ENCODE results near the gene FLOT2. TPM values are rescaled to one million over a fixed set of nuclear protein-coding genes. Genes with fewer than 3 reads are reported as not detected.

FLOT2 gene
- total and polyA plus RNA-seq, 3 experiments from 2014 or later, result 113 to 268 (median 115) TPM

DNA sequence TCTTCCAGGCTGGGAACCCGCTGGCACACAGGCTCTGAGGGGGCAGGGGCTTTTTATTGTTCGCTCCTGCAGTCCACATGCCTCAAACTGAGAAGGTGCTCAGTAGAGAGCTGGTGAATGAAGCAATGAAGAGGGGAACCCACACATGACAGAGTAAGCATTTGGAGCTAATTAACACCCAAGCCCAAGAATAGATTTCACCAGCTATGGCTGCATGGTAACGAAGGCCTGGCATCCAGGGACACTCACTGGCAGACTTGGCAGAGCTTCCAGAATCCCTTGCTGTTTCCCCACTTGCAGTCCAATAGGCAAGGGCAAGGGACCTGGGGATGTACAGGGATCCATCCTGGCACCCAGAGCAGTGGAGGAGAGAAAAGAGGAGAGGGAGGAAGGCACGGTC lies 12.2 kb downstream of the FLOT2 start:
- H3K9me3 ChIP-seq (ENCODE audit: low read length), result no peaks in the 10 kb centered on the region
- H3K27me3 Mint-ChIP-seq, result no peaks in the 10 kb centered on the region

GRCh38 chr17:28883967-28884702 lies 13.4 kb downstream of the FLOT2 start:
- Mint-ChIP-seq H3K9me3 (no peaks in the 10 kb centered on the region), H3K4me3 (no peak overlapping the region), H3K4me1 (peaks cover 7 to 23% (median 13%) of the 10 kb centered on the region in 3 donors), H3K27me3 (peaks cover 0 to 1% of the 10 kb centered on the region in 2 donors), H3K36me3 (peaks cover 6 to 87% (median 12%) of the 10 kb centered on the region in 3 donors), H3K27ac (peak overlapping the region in 2 of 8 donors; percentile 39 to 90)
- no peak overlapping the region for H3K27ac ChIP-seq (ENCODE audit: low read depth, low read length)
- DNase-seq, result no peak
- H3K27me3 ChIP-seq (ENCODE audit: insufficient read depth, low read length, poor library complexity, severe bottlenecking), result no peaks in the 10 kb centered on the region
- ChIA-PET POLR2A (no interaction called here), CTCF (interaction anchor here (0.9 to 1.4 kb wide), 3 partner anchors 12 to 157 kb away, joined by 3 to 4 read pairs (median 3); no protein-coding TSS in a partner anchor)
- H3K36me3 ChIP-seq (ENCODE audit: insufficient read depth, low read length), result peaks cover 79% of the 10 kb centered on the region
- H3K4me1 ChIP-seq (ENCODE audit: insufficient read depth, low read length), result no peaks in the 10 kb centered on the region
- no peak overlapping the region for H3K4me3 ChIP-seq (ENCODE audit: low read length)
- H3K9me3 ChIP-seq (ENCODE audit: low read length), result no peaks in the 10 kb centered on the region

More for the DNA sequence above, 12.2 kb downstream of the FLOT2 start:
- Mint-ChIP-seq H3K36me3 (peaks cover 2 to 80% (median 8%) of the 10 kb centered on the region in 3 donors), H3K4me3 (no peak overlapping the region), H3K27ac (peak overlapping the region in 4 of 8 donors; percentile 66 to 88 (median 73)), H3K9me3 (no peaks in the 10 kb centered on the region), H3K4me1 (peaks cover 10 to 29% (median 17%) of the 10 kb centered on the region in 3 donors)
- POLR2A ChIA-PET, result no interaction called here
- H3K27me3 ChIP-seq (ENCODE audit: insufficient read depth, low read length, poor library complexity, severe bottlenecking), result no peaks in the 10 kb centered on the region
- H3K4me3 ChIP-seq (ENCODE audit: low read length), result no peak overlapping the region
- H3K27ac ChIP-seq (ENCODE audit: low read depth, low read length), result no peak overlapping the region
- CTCF ChIA-PET, result interaction anchor here (1.3 kb wide), 1 partner anchor 17 kb away, joined by 3 read pairs; no protein-coding TSS in a partner anchor
- no peak for DNase-seq
- peaks cover 7% of the 10 kb centered on the region for H3K4me1 ChIP-seq (ENCODE audit: insufficient read depth, low read length)
- peaks cover 67% of the 10 kb centered on the region for H3K36me3 ChIP-seq (ENCODE audit: insufficient read depth, low read length)

GRCh38 chr17:28882154-28882895 lies 15.2 kb downstream of the FLOT2 start:
- H3K9me3 Mint-ChIP-seq, result no peaks in the 10 kb centered on the region
- Histone ChIP-seq H3K4me3 (ENCODE audit: low read length) (no peak overlapping the region), H3K4me1 (ENCODE audit: insufficient read depth, low read length) (no peaks in the 10 kb centered on the region), H3K27ac (ENCODE audit: low read depth, low read length) (no peak overlapping the region), H3K36me3 (ENCODE audit: insufficient read depth, low read length) (peaks cover 75% of the 10 kb centered on the region), H3K9me3 (ENCODE audit: low read length) (no peaks in the 10 kb centered on the region), H3K27me3 (ENCODE audit: insufficient read depth, low read length, poor library complexity, severe bottlenecking) (no peaks in the 10 kb centered on the region)
- no peak overlapping the region for H3K4me3 Mint-ChIP-seq
- H3K4me1 Mint-ChIP-seq, result peaks cover 6 to 20% (median 8%) of the 10 kb centered on the region in 3 donors
- DNase-seq, result no peak
- CTCF ChIA-PET, result interaction anchor here (1.2 kb wide), 2 partner anchors 20 to 35 kb away, joined by 3 to 4 read pairs; no protein-coding TSS in a partner anchor
- H3K27ac Mint-ChIP-seq, result peak overlapping the region in 1 of 8 donors; percentile 17
- H3K36me3 Mint-ChIP-seq, result peaks cover 14 to 87% (median 17%) of the 10 kb centered on the region in 3 donors
- POLR2A ChIA-PET, result no interaction called here
- H3K27me3 Mint-ChIP-seq, result peaks cover 0 to 1% of the 10 kb centered on the region in 2 donors

GRCh38 chr17:28881533-28882056 lies 15.9 kb downstream of the FLOT2 start:
- Histone ChIP-seq H3K27ac (ENCODE audit: low read depth, low read length) (no peak overlapping the region), H3K9me3 (ENCODE audit: low read length) (no peaks in the 10 kb centered on the region), H3K4me3 (ENCODE audit: low read length) (no peak overlapping the region), H3K4me1 (ENCODE audit: insufficient read depth, low read length) (no peaks in the 10 kb centered on the region), H3K36me3 (ENCODE audit: insufficient read depth, low read length) (peaks cover 68% of the 10 kb centered on the region), H3K27me3 (ENCODE audit: insufficient read depth, low read length, poor library complexity, severe bottlenecking) (no peaks in the 10 kb centered on the region)
- Mint-ChIP-seq H3K4me3 (no peak overlapping the region), H3K36me3 (peaks cover 14 to 84% (median 17%) of the 10 kb centered on the region in 3 donors), H3K4me1 (peaks cover 4 to 17% (median 8%) of the 10 kb centered on the region in 3 donors), H3K27ac (peak overlapping the region in 1 of 8 donors; percentile 17), H3K9me3 (no peaks in the 10 kb centered on the region), H3K27me3 (peaks cover 0 to 1% of the 10 kb centered on the region in 2 donors)
- ChIA-PET POLR2A (no interaction called here), CTCF (interaction anchor here (1.2 to 1.5 kb wide), 3 partner anchors 15 to 36 kb away, joined by 3 to 4 read pairs (median 3); no protein-coding TSS in a partner anchor)
- no peak for DNase-seq

DNA sequence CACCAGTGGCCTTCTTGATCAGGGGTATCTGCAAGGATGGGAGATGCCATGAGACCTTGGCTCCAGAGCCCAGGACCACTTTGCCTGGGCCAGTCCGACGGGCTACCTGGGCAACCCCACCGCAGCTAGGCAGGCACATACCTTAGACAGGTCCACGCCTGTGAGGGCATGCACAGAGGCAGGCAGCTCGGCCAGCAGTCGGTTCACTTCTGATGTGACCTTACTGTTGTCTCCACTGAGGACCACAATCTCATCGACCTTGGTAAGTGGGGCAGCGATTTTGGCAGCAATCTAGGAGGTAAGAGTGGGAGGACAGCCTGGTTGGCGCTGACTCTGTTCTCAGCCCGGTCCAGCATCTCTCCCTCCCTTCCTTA lies 17.0 kb downstream of the FLOT2 start:
- Histone ChIP-seq H3K9me3 (ENCODE audit: low read length) (no peaks in the 10 kb centered on the region), H3K27ac (ENCODE audit: low read depth, low read length) (no peak overlapping the region), H3K36me3 (ENCODE audit: insufficient read depth, low read length) (peaks cover 62% of the 10 kb centered on the region), H3K4me3 (ENCODE audit: low read length) (no peak overlapping the region), H3K4me1 (ENCODE audit: insufficient read depth, low read length) (no peaks in the 10 kb centered on the region), H3K27me3 (ENCODE audit: insufficient read depth, low read length, poor library complexity, severe bottlenecking) (no peaks in the 10 kb centered on the region)
- Mint-ChIP-seq H3K4me1 (peaks cover 4 to 11% (median 8%) of the 10 kb centered on the region in 3 donors), H3K9me3 (no peaks in the 10 kb centered on the region), H3K27me3 (peaks cover 0 to 1% of the 10 kb centered on the region in 2 donors), H3K27ac (peak overlapping the region in 1 of 8 donors; percentile 77), H3K36me3 (peaks cover 14 to 77% (median 17%) of the 10 kb centered on the region in 3 donors), H3K4me3 (no peak overlapping the region)
- DNase-seq, result no peak
- ChIA-PET CTCF (interaction anchor here (1.5 kb wide), 1 partner anchor 16 kb away, joined by 3 read pairs; no protein-coding TSS in a partner anchor), POLR2A (no interaction called here)

- Histone ChIP-seq H3K36me3 (ENCODE audit: insufficient read depth, low read length) (peaks cover 57% of the 10 kb centered on the region), H3K27me3 (ENCODE audit: insufficient read depth, low read length, poor library complexity, severe bottlenecking) (no peaks in the 10 kb centered on the region), H3K4me1 (ENCODE audit: insufficient read depth, low read length) (no peaks in the 10 kb centered on the region), H3K4me3 (ENCODE audit: low read length) (no peak overlapping the region), H3K9me3 (ENCODE audit: low read length) (no peaks in the 10 kb centered on the region), H3K27ac (ENCODE audit: low read depth, low read length) (no peak overlapping the region)
- peak overlapping the region in 3 of 8 donors; percentile 21 to 66 (median 58) for H3K27ac Mint-ChIP-seq
- peaks cover 2 to 6% (median 2%) of the 10 kb centered on the region in 3 donors for H3K4me1 Mint-ChIP-seq
- H3K36me3 Mint-ChIP-seq, result peaks cover 11 to 72% (median 14%) of the 10 kb centered on the region in 3 donors
- ChIA-PET CTCF (interaction anchor here (0.5 to 1.5 kb wide), 2 partner anchors 17 to 500 kb away, joined by 3 read pairs; no protein-coding TSS in a partner anchor), POLR2A (no interaction called here)
- no peak for DNase-seq
- H3K27me3 Mint-ChIP-seq, result peaks cover 0 to 1% of the 10 kb centered on the region in 2 donors
- no peaks in the 10 kb centered on the region for H3K9me3 Mint-ChIP-seq
- no peak overlapping the region for H3K4me3 Mint-ChIP-seq
Observed at GRCh38 chr17:28879886-28880571, 17.5 kb downstream of the FLOT2 start.

DNA sequence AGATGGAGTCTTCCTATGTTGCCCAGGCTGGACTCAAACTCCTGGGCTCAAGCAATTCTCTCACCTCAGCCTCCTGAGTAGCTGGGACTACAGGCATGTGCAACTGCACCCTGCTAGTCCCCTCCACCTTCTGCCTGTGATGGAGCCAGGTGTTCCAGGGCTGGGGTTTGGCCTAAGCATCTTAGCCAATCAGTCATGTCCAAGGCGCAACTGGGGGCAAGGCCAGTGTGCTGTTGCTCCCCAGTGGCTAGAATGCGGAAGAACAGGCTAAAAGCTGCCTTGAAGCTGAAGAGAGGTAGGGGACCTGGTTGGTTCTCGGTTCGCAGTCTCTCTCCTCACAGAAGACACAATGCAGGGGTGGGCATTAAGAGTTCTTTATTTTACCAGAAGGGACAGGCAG lies 18.6 kb downstream of the FLOT2 start:
- Mint-ChIP-seq H3K36me3 (peaks cover 8 to 62% (median 14%) of the 10 kb centered on the region in 3 donors), H3K9me3 (no peaks in the 10 kb centered on the region), H3K27ac (peak overlapping the region in 3 of 8 donors; percentile 7 to 76 (median 37)), H3K27me3 (peaks cover 0 to 1% of the 10 kb centered on the region in 2 donors), H3K4me3 (no peak overlapping the region), H3K4me1 (peaks cover 0 to 4% (median under 1%) of the 10 kb centered on the region in 3 donors)
- H3K4me3 ChIP-seq (ENCODE audit: low read length), result no peak overlapping the region
- ChIA-PET CTCF (no interaction called here), POLR2A (interaction anchor here (0.7 kb wide), 1 partner anchor 129 kb away, joined by 3 read pairs; no protein-coding TSS in a partner anchor)
- H3K27me3 ChIP-seq (ENCODE audit: insufficient read depth, low read length, poor library complexity, severe bottlenecking), result no peaks in the 10 kb centered on the region
- no peak overlapping the region for H3K27ac ChIP-seq (ENCODE audit: low read depth, low read length)
- no peaks in the 10 kb centered on the region for H3K4me1 ChIP-seq (ENCODE audit: insufficient read depth, low read length)
- no peaks in the 10 kb centered on the region for H3K9me3 ChIP-seq (ENCODE audit: low read length)
- peaks cover 48% of the 10 kb centered on the region for H3K36me3 ChIP-seq (ENCODE audit: insufficient read depth, low read length)
- DNase-seq, result no peak
